WTC11 (cell line): ENCODE measurements around the gene MFSD12. TPM values are rescaled to one million over a fixed set of nuclear protein-coding genes. Genes with fewer than 3 reads are reported as not detected.

Source experiments
- ATAC-seq: fragments of 200-7000 bp; cut with Tn5 transposase; 2 replicates; pipeline ENCODE4 v1.10.0; 2021; ENCODE audit warnings: mild to moderate bottlenecking, moderate library complexity
- CTCF ChIA-PET: fragments of 300-600 bp; sonication (Branson Sonifier 250); formaldehyde crosslinking; loops from one replicate; lab custom pipeline; 2021; ENCODE audit warnings: antibody characterized with exemption; lab: Charles Lee
- POLR2A ChIA-PET: fragments of 350-600 bp; sonication (Branson Sonifier 250); formaldehyde crosslinking; loops from one replicate; lab custom pipeline; 2021; ENCODE audit warnings: antibody characterized with exemption; lab: Charles Lee
- DNase-seq: peaks from one replicate; pipeline ENCODE4 v3.0.0; 2021; ENCODE audit warnings: low spot score
- H3K27ac Mint-ChIP-seq: 2 replicates; pipeline ENCODE4 v1.8.0; 2021; ENCODE audit warnings: mixed read lengths
- H3K27me3 Mint-ChIP-seq: 2 replicates; pipeline ENCODE4 v1.8.0; 2021; ENCODE audit warnings: low read depth, mild to moderate bottlenecking, moderate library complexity, mixed read lengths
- H3K36me3 Mint-ChIP-seq: 2 replicates; pipeline ENCODE4 v1.8.0; 2021; ENCODE audit warnings: mixed read lengths
- H3K4me1 Mint-ChIP-seq: 2 replicates; pipeline ENCODE4 v1.8.0; 2022; ENCODE audit warnings: mixed read lengths
- H3K4me3 Mint-ChIP-seq: 2 replicates; pipeline ENCODE4 v1.8.0; 2021; ENCODE audit warnings: mild to moderate bottlenecking, moderate library complexity, mixed read lengths
- H3K9me3 Mint-ChIP-seq: 2 replicates; pipeline ENCODE4 v1.8.0; 2021; ENCODE audit warnings: mixed read lengths
- ARID4B ChIP-seq: sonication (generic); formaldehyde crosslinking; IDR thresholded peaks from 2 replicates; pipeline ENCODE4 v1.8.0; 2023; ENCODE audit warnings: missing genetic modification reagents, mild to moderate bottlenecking, borderline replicate concordance
- ATF3 ChIP-seq: sonication (generic); formaldehyde crosslinking; conservative IDR thresholded peaks from 2 replicates; pipeline ENCODE4 v1.8.1; 2022; ENCODE audit warnings: mild to moderate bottlenecking, missing genetic modification reagents
- ATF6 ChIP-seq: sonication (generic); formaldehyde crosslinking; IDR thresholded peaks from 2 replicates; pipeline ENCODE4 v1.8.1; 2023; ENCODE audit warnings: mild to moderate bottlenecking, missing genetic modification reagents
- CTCF ChIP-seq: fragments of 200-600 bp; IDR thresholded peaks from 2 replicates; pipeline ENCODE4 v1.8.0; 2022; ENCODE audit warnings: antibody characterized with exemption
- ERG ChIP-seq: fragments of 250-450 bp; sonication (Bioruptor Pico); IDR thresholded peaks from 2 replicates; pipeline ENCODE4 v1.8.0; 2021; ENCODE audit warnings: mild to moderate bottlenecking
- FOXJ3 ChIP-seq: sonication (generic); formaldehyde crosslinking; IDR thresholded peaks from 2 replicates; pipeline ENCODE4 v1.9.0; 2021; ENCODE audit warnings: missing genetic modification reagents, mild to moderate bottlenecking, borderline replicate concordance
- IRF1 ChIP-seq: sonication (generic); formaldehyde crosslinking; IDR thresholded peaks from 2 replicates; pipeline ENCODE4 v1.8.0; 2023; ENCODE audit warnings: missing genetic modification reagents
- TEAD4 ChIP-seq: sonication (generic); formaldehyde crosslinking; IDR thresholded peaks from 2 replicates; pipeline ENCODE4 v1.8.0; 2022; ENCODE audit warnings: mild to moderate bottlenecking, missing genetic modification reagents
- ZMAT4 ChIP-seq: fragments of 250-450 bp; sonication (Bioruptor Pico); IDR thresholded peaks from 2 replicates; pipeline ENCODE4 v1.9.0; 2021; ENCODE audit warnings: mild to moderate bottlenecking
- ZNF317 ChIP-seq: sonication (generic); formaldehyde crosslinking; IDR thresholded peaks from 2 replicates; pipeline ENCODE4 v1.8.1; 2023; ENCODE audit warnings: low read depth, mild to moderate bottlenecking, moderate library complexity, missing genetic modification reagents, borderline replicate concordance
- ZNF425 ChIP-seq: fragments of 250-450 bp; sonication (Bioruptor Pico); conservative IDR thresholded peaks from 2 replicates; pipeline ENCODE4 v1.9.0; 2021; ENCODE audit warnings: mild to moderate bottlenecking
- total RNA-seq: library from RNA; stranded (reverse); gene quantifications from 3 replicates; pipeline ENCODE4 v1.2.3, GENCODE V29; 2021
- TF ChIP-seq, protein P1 (sequence below): sonication (generic); formaldehyde crosslinking; IDR thresholded peaks from 2 replicates; pipeline ENCODE4 v1.8.1; 2023; ENCODE audit warnings: mild to moderate bottlenecking, missing genetic modification reagents, moderate library complexity

MFSD12 gene
- total RNA-seq, 1 experiment from 2014 or later, result 59.9 TPM

- TF ChIP-seq, protein P1, sequence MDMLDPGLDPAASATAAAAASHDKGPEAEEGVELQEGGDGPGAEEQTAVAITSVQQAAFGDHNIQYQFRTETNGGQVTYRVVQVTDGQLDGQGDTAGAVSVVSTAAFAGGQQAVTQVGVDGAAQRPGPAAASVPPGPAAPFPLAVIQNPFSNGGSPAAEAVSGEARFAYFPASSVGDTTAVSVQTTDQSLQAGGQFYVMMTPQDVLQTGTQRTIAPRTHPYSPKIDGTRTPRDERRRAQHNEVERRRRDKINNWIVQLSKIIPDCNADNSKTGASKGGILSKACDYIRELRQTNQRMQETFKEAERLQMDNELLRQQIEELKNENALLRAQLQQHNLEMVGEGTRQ (CRISPR knock-in tag), result no peak
These were observed 33.7 kb upstream of the MFSD12 start (continued) for GRCh38 chr19:3590991-3591659.

- no peak overlapping the region for H3K4me3 Mint-ChIP-seq
- no peak for TF ChIP-seq ZNF425 (CRISPR knock-in tag)
- TF ChIP-seq IRF1 (CRISPR knock-in tag), result no peak
- no peak for TF ChIP-seq ZMAT4 (CRISPR knock-in tag)
- no peak for TF ChIP-seq ATF6 (CRISPR knock-in tag)
- TF ChIP-seq ATF3 (CRISPR knock-in tag), result no peak
- TF ChIP-seq ERG (CRISPR knock-in tag), result no peak
- TF ChIP-seq, all 79 proteins: peak for 0
- no peak for ATAC-seq
- H3K9me3 Mint-ChIP-seq, result peaks cover 17% of the 10 kb centered on the region
- POLR2A ChIA-PET, result interaction anchor here (3.4 kb wide), 1 partner anchor 13 kb away, joined by 12 read pairs; no protein-coding TSS in a partner anchor
- CTCF ChIA-PET, result interaction anchor here (1.1 to 4.1 kb wide), 4 partner anchors 10 to 30 kb away, joined by 3 to 17 read pairs (median 8); no protein-coding TSS in a partner anchor
- H3K4me1 Mint-ChIP-seq, result no peaks in the 10 kb centered on the region
- H3K36me3 Mint-ChIP-seq, result 0 out of 2 replicates have a peak, but pooled peaks cover 2% of the 10 kb centered on the region
- H3K27me3 Mint-ChIP-seq, result peaks cover 44% of the 10 kb centered on the region
- no peak for DNase-seq
- no peak overlapping the region for H3K27ac Mint-ChIP-seq
These were observed 32.6 kb upstream of the MFSD12 start for GRCh38 chr19:3589949-3590348.

GRCh38 chr19:3589439-3589838, 32.1 kb upstream of the MFSD12 start:
- Mint-ChIP-seq H3K9me3 (peaks cover 17% of the 10 kb centered on the region), H3K36me3 (0 out of 2 replicates have a peak, but pooled peaks cover 2% of the 10 kb centered on the region), H3K27ac (no peak overlapping the region), H3K4me1 (no peaks in the 10 kb centered on the region), H3K4me3 (no peak overlapping the region), H3K27me3 (peaks cover 46% of the 10 kb centered on the region)
- no peak for DNase-seq
- POLR2A ChIA-PET, result interaction anchor here (0.6 to 3.4 kb wide), 2 partner anchors 12 to 1036 kb away, joined by 3 to 12 read pairs; no protein-coding TSS in a partner anchor
- CTCF ChIA-PET, result interaction anchor here (1.1 to 4.1 kb wide), 3 partner anchors 10 to 30 kb away, joined by 3 to 17 read pairs (median 5); no protein-coding TSS in a partner anchor
- no peak for ATAC-seq
- TF ChIP-seq CTCF (no peak), ARID4B (CRISPR knock-in tag) (no peak), ZNF317 (CRISPR knock-in tag) (no peak), TEAD4 (CRISPR knock-in tag) (no peak), FOXJ3 (CRISPR knock-in tag) (no peak)
